GM10248 (cell line): ENCODE measurements around the gene RASSF5.
"Not testable (repeated sequence)": the region's sequence is repeated elsewhere in the genome, so short reads cannot be mapped to it uniquely, and the experiment has no call there.

Source experiments
- CTCF ChIA-PET: fragments of 300-600 bp; sonication (Branson Sonifier 250); formaldehyde crosslinking; extraction: SDS; loops from one replicate; lab custom pipeline; 2021; ENCODE audit warnings: antibody characterized with exemption; lab: Yijun Ruan, JAX
- POLR2A ChIA-PET: fragments of 350-650 bp; sonication (Branson Sonifier 250); formaldehyde crosslinking; extraction: SDS; loops from one replicate; lab custom pipeline; 2020; ENCODE audit warnings: antibody characterized with exemption; lab: Yijun Ruan, JAX
- DNase-seq: peaks from one replicate; pipeline ENCODE4 v3.0.0; 2012; ENCODE audit errors: extremely low spot score
- CTCF ChIP-seq: IDR thresholded peaks from 2 replicates; pipeline ENCODE4 v1.5.1; 2012; ENCODE audit warnings: mild to moderate bottlenecking, low read depth; ENCODE audit errors: extremely low read depth, missing control alignments, control extremely low read depth

Gene RASSF5

GRCh38 chr1:206478746-206479145, 28.6 kb upstream of the RASSF5 start:
- POLR2A ChIA-PET, result no interaction called here
- CTCF ChIA-PET, result interaction anchor here (0.8 to 10.3 kb wide), 39 partner anchors 8 to 1319 kb away, joined by 3 to 179 read pairs (median 5); partner anchors contain the start of genes EIF2D, FCMR, IKBKE and RASSF5
- no peak for DNase-seq
- no peak for TF ChIP-seq CTCF

- peak; percentile 74 for TF ChIP-seq CTCF
- ChIA-PET CTCF (interaction anchor here (0.6 to 10.3 kb wide), 51 partner anchors 9 to 1318 kb away, joined by 3 to 179 read pairs (median 5); partner anchors contain the start of genes EIF2D, FCMR, IKBKE and RASSF5), POLR2A (no interaction called here)
- DNase-seq, result peak; percentile 85
These were observed 27.9 kb upstream of the RASSF5 start for GRCh38 chr1:206479183-206480125.

GRCh38 chr1:206480211-206480610, 27.1 kb upstream of the RASSF5 start:
- DNase-seq, result no peak
- ChIA-PET POLR2A (no interaction called here), CTCF (interaction anchor here (1.0 to 10.3 kb wide), 29 partner anchors 9 to 501 kb away, joined by 3 to 179 read pairs (median 7); partner anchors contain the start of genes EIF2D, IKBKE and RASSF5)
- TF ChIP-seq CTCF, result no peak

GRCh38 chr1:206482611-206483010, 24.7 kb upstream of the RASSF5 start:
- ChIA-PET CTCF (interaction anchor here (0.9 to 10.3 kb wide), 10 partner anchors 7 to 327 kb away, joined by 3 to 179 read pairs (median 7); partner anchors contain the start of genes EIF2D, IKBKE and RASSF5), POLR2A (no interaction called here)
- no peak for TF ChIP-seq CTCF
- DNase-seq, result no peak

GRCh38 chr1:206483864-206484263, 23.5 kb upstream of the RASSF5 start:
- POLR2A ChIA-PET, DNase-seq: not testable (repeated sequence)
- CTCF ChIA-PET, result interaction anchor here (2.0 to 10.3 kb wide), 2 partner anchors 14 to 16 kb away, joined by 9 to 179 read pairs; partner anchors contain the start of genes IKBKE and RASSF5

- ChIA-PET POLR2A (no interaction called here), CTCF (interaction anchor here (1.0 to 10.3 kb wide), 3 partner anchors 15 to 98 kb away, joined by 4 to 179 read pairs (median 5); partner anchors contain the start of gene RASSF5)
- no peak for DNase-seq
- no peak for TF ChIP-seq CTCF
These were observed 22.4 kb upstream of the RASSF5 start for GRCh38 chr1:206484901-206485300.
